ENCODE results near the gene PGP.

The PGP gene

GRCh38 chr16:2197765-2198164 lies 16.9 kb downstream of the PGP start:
- DNase-seq, result no peak

GRCh38 chr16:2196981-2197511 lies 17.6 kb downstream of the PGP start:
- no peak for DNase-seq

GRCh38 chr16:2196162-2196980 lies 18.3 kb downstream of the PGP start, which contains the start of gene CASKIN1:
Gene CASKIN1 (minus strand): TSS chr16:2196605. CDS start chr16:2196432, 173 bp downstream.
- DNase-seq, result no peak

GRCh38 chr16:2195322-2196161 lies 19.1 kb downstream of the PGP start:
- DNase-seq, result no peak

- peak; percentile 56 for DNase-seq
Measured at GRCh38 chr16:2194852-2195321, 19.8 kb downstream of the PGP start.

- DNase-seq, result no peak
Measured at GRCh38 chr16:2194166-2194834, 20.3 kb downstream of the PGP start.

GRCh38 chr16:2191446-2191706 lies 23.3 kb downstream of the PGP start:
- DNase-seq, result no peak

GRCh38 chr16:2190659-2191445 lies 23.8 kb downstream of the PGP start:
- no peak for DNase-seq

GRCh38 chr16:2190002-2190658 lies 24.5 kb downstream of the PGP start:
- no peak for DNase-seq

GRCh38 chr16:2189252-2189893 lies 25.3 kb downstream of the PGP start:
- DNase-seq, result no peak

GRCh38 chr16:2188395-2188794 lies 26.2 kb downstream of the PGP start:
- DNase-seq, result no peak

GRCh38 chr16:2187212-2187611 lies 27.4 kb downstream of the PGP start:
- no peak for DNase-seq

GRCh38 chr16:2186505-2186904 lies 28.1 kb downstream of the PGP start:
- DNase-seq, result no peak

- no peak for DNase-seq
Measured at GRCh38 chr16:2186064-2186463, 28.6 kb downstream of the PGP start.

GRCh38 chr16:2184962-2185361 lies 29.7 kb downstream of the PGP start:
- no peak for DNase-seq

GRCh38 chr16:2184346-2184745 lies 30.3 kb downstream of the PGP start:
- no peak for DNase-seq

GRCh38 chr16:2183671-2184070 lies 31.0 kb downstream of the PGP start:
- DNase-seq, result no peak

- DNase-seq, result no peak
Measured at GRCh38 chr16:2181952-2182351, 32.7 kb downstream of the PGP start.

- DNase-seq, result no peak
Measured at GRCh38 chr16:2180962-2181923, 33.4 kb downstream of the PGP start.

GRCh38 chr16:2180461-2180860 lies 34.2 kb downstream of the PGP start:
- no peak for DNase-seq
